HEK293T (cell line): ENCODE data around the gene ORC2.

Experiments
- CTCF ChIA-PET: fragments of 350-600 bp; formaldehyde crosslinking; extraction: SDS; loops from one replicate; lab custom pipeline; 2021; ENCODE audit warnings: antibody characterized with exemption, inconsistent platforms; lab: Yijun Ruan, JAX
- POLR2A ChIA-PET: fragments of 350-600 bp; formaldehyde crosslinking; extraction: SDS; loops from one replicate; lab custom pipeline; 2020; ENCODE audit warnings: antibody characterized with exemption, inconsistent platforms; lab: Yijun Ruan, JAX
- DNase-seq: peaks from one replicate; pipeline ENCODE4 v3.0.0; 2012; ENCODE audit warnings: mixed read lengths; ENCODE audit errors: extremely low spot score
- ARNT ChIP-seq: fragments of 450-650 bp; IDR thresholded peaks from 2 replicates; pipeline ENCODE4 v1.6.1; 2017; ENCODE audit warnings: mild to moderate bottlenecking
- BHLHE40 ChIP-seq: fragments of 450-650 bp; IDR thresholded peaks from 2 replicates; pipeline ENCODE4 v1.6.1; 2016; ENCODE audit warnings: mild to moderate bottlenecking, moderate library complexity, borderline replicate concordance
- CTBP1 ChIP-seq: fragments of 450-650 bp; IDR thresholded peaks from 2 replicates; pipeline ENCODE4 v1.6.1; 2016; ENCODE audit warnings: borderline replicate concordance
- ELF4 ChIP-seq: fragments of 450-650 bp; IDR thresholded peaks from 2 replicates; pipeline ENCODE4 v1.6.1; 2017; ENCODE audit warnings: antibody characterized with exemption
- FOXA1 ChIP-seq: fragments of 450-650 bp; IDR thresholded peaks from 2 replicates; pipeline ENCODE4 v1.6.1; 2016; ENCODE audit warnings: mild to moderate bottlenecking
- FOXK2 ChIP-seq: fragments of 450-650 bp; IDR thresholded peaks from 2 replicates; pipeline ENCODE4 v1.6.1; 2016; ENCODE audit warnings: mild to moderate bottlenecking
- FOXM1 ChIP-seq: fragments of 450-650 bp; IDR thresholded peaks from 2 replicates; pipeline ENCODE4 v1.6.1; 2017; ENCODE audit warnings: mild to moderate bottlenecking, borderline replicate concordance
- HDGF ChIP-seq: fragments of 450-650 bp; IDR thresholded peaks from 2 replicates; pipeline ENCODE4 v1.6.1; 2017; ENCODE audit warnings: antibody characterized with exemption, borderline replicate concordance
- L3MBTL2 ChIP-seq: fragments of 450-650 bp; conservative IDR thresholded peaks from 2 replicates; pipeline ENCODE4 v1.6.1; 2016; ENCODE audit warnings: mild to moderate bottlenecking
- LEF1 ChIP-seq: fragments of 450-650 bp; IDR thresholded peaks from 2 replicates; pipeline ENCODE4 v1.6.1; 2017; ENCODE audit warnings: mild to moderate bottlenecking, borderline replicate concordance
- NFRKB ChIP-seq: fragments of 450-650 bp; IDR thresholded peaks from 2 replicates; pipeline ENCODE4 v1.6.1; 2016; ENCODE audit warnings: mild to moderate bottlenecking, moderate library complexity
- PKNOX1 ChIP-seq: fragments of 450-650 bp; IDR thresholded peaks from 2 replicates; pipeline ENCODE4 v1.6.1; 2016
- SP1 ChIP-seq: fragments of 450-650 bp; IDR thresholded peaks from 2 replicates; pipeline ENCODE4 v1.6.1; 2017
- SUZ12 ChIP-seq: fragments of 450-650 bp; IDR thresholded peaks from 2 replicates; pipeline ENCODE4 v1.6.1; 2016; ENCODE audit warnings: mild to moderate bottlenecking
- TARDBP ChIP-seq: fragments of 450-650 bp; IDR thresholded peaks from 2 replicates; pipeline ENCODE4 v1.6.1; 2016
- ZNF384 ChIP-seq: fragments of 450-650 bp; IDR thresholded peaks from 2 replicates; pipeline ENCODE4 v1.6.1; 2016

The ORC2 gene

GRCh38 chr2:200945395-200945729 is 18.1 kb downstream of the ORC2 start:
- ChIA-PET CTCF (interaction anchor here (0.8 kb wide), 1 partner anchor 18 kb away, joined by 3 read pairs; the partner anchor contains the start of gene ORC2), POLR2A (no interaction called here)

GRCh38 chr2:200944467-200945394 is 18.7 kb downstream of the ORC2 start:
- CTCF ChIA-PET: interaction anchor here (0.6 to 0.8 kb wide), 2 partner anchors 10 to 19 kb away, joined by 3 to 4 read pairs; partner anchors contain the start of gene ORC2
- TF ChIP-seq NFRKB (no peak), FOXK2 (no peak), ELF4 (no peak), ARNT (no peak), SP1 (no peak), CTBP1 (no peak), ZNF384 (no peak), BHLHE40 (no peak), TARDBP (no peak), PKNOX1 (no peak), L3MBTL2 (no peak)
- POLR2A ChIA-PET: no interaction called here
- DNase-seq: no peak

More at GRCh38 chr2:200945395-200945729, 18.1 kb downstream of the ORC2 start:
- TF ChIP-seq L3MBTL2: no peak
- no peak for TF ChIP-seq ZNF384
- TF ChIP-seq LEF1: no peak
- TF ChIP-seq ARNT: no peak
- no peak for DNase-seq

GRCh38 chr2:200943527-200944105 is 19.8 kb downstream of the ORC2 start:
- POLR2A ChIA-PET: no interaction called here
- no peak for DNase-seq
- TF ChIP-seq PKNOX1 (no peak), L3MBTL2 (no peak), FOXM1 (no peak), SUZ12 (no peak), FOXA1 (no peak), TARDBP (no peak), BHLHE40 (no peak), NFRKB (no peak), ELF4 (no peak), SP1 (no peak), ZNF384 (no peak)
- CTCF ChIA-PET: no interaction called here

- POLR2A ChIA-PET: no interaction called here
- no peak for DNase-seq
- CTCF ChIA-PET: no interaction called here
- TF ChIP-seq FOXK2 (no peak), FOXA1 (no peak), TARDBP (no peak), NFRKB (no peak)
Measured at GRCh38 chr2:200939832-200940231, 23.6 kb downstream of the ORC2 start.

- POLR2A ChIA-PET: no interaction called here
- CTCF ChIA-PET: no interaction called here
- TF ChIP-seq TARDBP: no peak
- no peak for TF ChIP-seq ELF4
- TF ChIP-seq BHLHE40: no peak
- TF ChIP-seq PKNOX1: no peak
- TF ChIP-seq LEF1: no peak
- no peak for TF ChIP-seq ARNT
- no peak for TF ChIP-seq ZNF384
- TF ChIP-seq SUZ12: no peak
- no peak for TF ChIP-seq L3MBTL2
- no peak for TF ChIP-seq SP1
- no peak for TF ChIP-seq FOXM1
- no peak for TF ChIP-seq FOXA1
- TF ChIP-seq NFRKB: no peak
- TF ChIP-seq CTBP1: no peak
- TF ChIP-seq HDGF: no peak
- TF ChIP-seq FOXK2: no peak
- DNase-seq: no peak
Measured at GRCh38 chr2:200930947-200931626, 32.4 kb downstream of the ORC2 start.
